Gastrocnemius medialis (tissue), 4 donors: ENCODE measurements around the gene FADS3.

Experiments
- CTCF ChIP-seq, 5 experiments: fragments of 450-650 bp in 3 of 5; fragments of 200-600 bp in 2 of 5; sonication (generic) in 2 of 5; IDR thresholded peaks in 4 of 5; conservative IDR thresholded peaks in 1 of 5; 1 replicate in 4 of 5; 2 replicates in 1 of 5; pipeline ENCODE4 v1.5.1; 2016 to 2019; ENCODE audit warnings: antibody characterized with exemption in 5 of 5, mild to moderate bottlenecking in 3 of 5, moderate library complexity in 3 of 5
- POLR2A ChIP-seq, 2 donors: fragments of 450-650 bp; IDR thresholded peaks; one replicate each; pipeline ENCODE4 v1.6.1; 2017; ENCODE audit warnings: antibody characterized with exemption in 2 of 2, mild to moderate bottlenecking in 2 of 2, moderate library complexity in 2 of 2

GRCh38 chr11:61839742-61840141, 51.6 kb downstream of the FADS3 start:
- TF ChIP-seq POLR2A (IDR thresholded peaks at IDR 0.05) = no peak
- TF ChIP-seq CTCF (IDR thresholded peaks at IDR 0.05 in 4 of 5, conservative IDR thresholded peaks at IDR 0.05 in 1 of 5) = no peak
